Stimulated activated CD4-positive, alpha-beta T cell treated with anti-CD3 and anti-CD28 coated beads, Interleukin-4, amount 100 ng/mL, for 24 hours (primary cell): ENCODE data around the gene SHC3.

Source experiments
- DNase-seq: peaks from one replicate; pipeline ENCODE4 v3.0.0-alpha.2; 2020

SHC3 gene

DNA sequence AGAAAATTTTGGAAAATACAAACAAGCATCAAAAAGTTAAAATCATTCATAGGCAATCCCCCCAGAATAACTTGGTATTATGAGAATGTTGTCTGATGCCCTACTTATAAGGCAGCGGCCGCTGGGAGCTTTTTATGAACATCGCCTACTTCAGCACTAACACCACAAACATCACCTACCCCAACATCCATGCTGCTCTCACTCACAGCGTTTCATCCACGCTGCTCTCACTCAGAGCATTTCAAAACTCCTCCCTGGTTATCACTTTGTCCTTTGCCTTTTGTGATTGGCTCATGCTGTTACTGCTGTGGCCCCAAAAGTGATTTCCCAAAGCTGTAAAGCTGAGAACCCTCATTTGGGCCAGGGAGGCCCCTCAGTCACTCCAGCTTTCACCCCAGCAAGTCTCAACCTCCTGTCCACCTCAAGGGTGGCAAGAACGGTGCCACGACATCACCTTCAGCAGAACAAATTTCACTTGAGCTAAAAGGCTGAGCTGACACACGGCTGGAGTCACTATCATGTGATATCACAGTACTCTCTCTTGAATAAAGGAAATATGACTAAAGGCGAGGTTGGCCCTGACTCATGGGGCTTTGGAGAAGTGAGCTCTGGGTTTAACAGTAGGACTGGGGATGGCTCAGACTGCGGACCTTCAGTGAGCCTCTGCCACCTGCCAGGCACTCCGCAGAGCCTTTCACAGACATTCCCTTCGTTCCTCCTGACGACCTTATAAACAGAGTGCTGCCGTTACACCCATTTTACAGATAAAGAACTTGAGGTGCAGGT lies 25.2 kb downstream of the SHC3 start:
- peak; percentile 39 for DNase-seq

DNA sequence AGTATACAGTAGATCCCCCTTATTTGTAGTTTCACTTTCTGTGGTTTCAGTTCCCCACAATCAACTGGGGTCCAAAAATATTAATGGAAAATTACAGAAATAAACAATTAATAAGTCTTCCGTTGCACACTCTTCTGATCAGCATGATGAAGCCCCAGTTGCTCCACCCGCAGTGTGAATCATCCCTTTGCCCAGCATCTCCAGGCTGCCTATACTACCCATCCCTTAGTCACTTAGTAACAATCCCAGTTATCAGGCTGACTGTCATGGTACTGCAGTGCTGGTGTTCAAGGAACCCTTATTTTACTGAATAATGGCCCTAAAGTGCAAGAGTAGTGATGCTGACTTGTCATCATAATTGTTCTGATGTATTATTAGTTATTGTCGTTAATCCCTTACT lies 28.9 kb downstream of the SHC3 start:
- no peak for DNase-seq

DNA sequence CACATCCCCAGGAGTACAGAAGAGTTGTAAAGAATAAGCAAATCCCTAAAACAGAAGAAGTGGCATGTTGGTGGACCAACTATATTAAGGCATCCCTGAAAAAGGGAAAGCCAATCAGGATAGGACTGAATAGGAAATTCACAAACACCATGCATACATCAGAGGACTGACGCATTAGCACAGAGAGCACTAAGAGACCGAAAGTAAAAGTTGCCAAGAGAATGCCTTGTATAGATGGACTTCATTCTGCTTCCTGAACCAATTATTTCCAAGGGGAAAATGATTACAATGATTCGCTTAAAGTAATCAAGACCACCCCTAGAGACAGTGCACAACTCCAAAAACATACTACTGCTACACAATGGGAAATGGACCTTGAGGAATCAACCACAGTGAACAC lies 33.5 kb downstream of the SHC3 start:
- DNase-seq: no peak

GRCh38 chr9:89144238-89144637 lies 34.4 kb downstream of the SHC3 start:
- DNase-seq: no peak

- no peak for DNase-seq
Observed at GRCh38 chr9:89143266-89143665, 35.4 kb downstream of the SHC3 start.

GRCh38 chr9:89139455-89139854 lies 39.2 kb downstream of the SHC3 start:
- no peak for DNase-seq

DNA sequence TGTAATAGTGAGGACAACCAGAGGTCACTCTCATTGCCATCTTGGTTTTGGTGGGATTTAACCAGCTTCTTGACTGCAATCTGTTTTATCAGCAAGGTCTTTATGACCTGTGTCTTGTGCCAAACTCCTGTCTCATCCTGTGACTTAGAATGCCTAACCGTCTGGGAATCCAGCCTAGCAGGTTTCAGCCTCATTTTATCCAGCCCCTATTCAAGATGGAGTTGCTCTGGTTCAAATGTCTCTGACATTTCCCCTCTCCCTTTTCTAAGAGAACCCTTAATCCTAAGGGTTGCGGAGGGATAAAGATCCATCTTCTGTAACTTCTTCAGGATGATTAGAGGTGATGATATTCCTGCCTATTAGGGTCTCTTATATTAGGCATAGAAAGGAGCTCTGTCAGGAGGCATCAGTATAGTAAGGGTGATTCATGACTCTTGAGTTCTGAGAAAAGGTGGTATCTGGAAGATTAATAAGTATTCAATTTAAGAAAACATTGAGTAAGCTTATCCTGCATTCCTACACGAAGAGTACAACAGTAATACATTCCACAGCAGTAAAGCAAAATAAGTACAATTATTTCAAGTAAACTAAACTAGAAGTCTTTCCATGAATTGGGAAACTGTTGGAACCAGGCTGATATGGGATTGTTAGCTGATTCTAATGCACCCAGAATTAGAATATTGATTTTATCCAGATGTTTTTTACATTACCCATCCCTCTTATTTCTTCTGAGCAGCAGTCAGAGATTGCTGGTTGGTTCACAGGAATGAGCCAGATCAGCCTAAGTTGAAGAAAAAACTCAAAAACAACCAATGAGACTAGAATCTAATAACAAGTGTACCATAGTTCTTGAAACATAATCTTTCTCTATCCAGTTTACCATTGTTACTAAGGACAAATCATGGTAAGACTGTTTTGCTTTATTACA lies 39.9 kb downstream of the SHC3 start:
- DNase-seq: no peak

- DNase-seq: peak; percentile 15
Observed at GRCh38 chr9:89137542-89138462, 40.8 kb downstream of the SHC3 start.

DNA sequence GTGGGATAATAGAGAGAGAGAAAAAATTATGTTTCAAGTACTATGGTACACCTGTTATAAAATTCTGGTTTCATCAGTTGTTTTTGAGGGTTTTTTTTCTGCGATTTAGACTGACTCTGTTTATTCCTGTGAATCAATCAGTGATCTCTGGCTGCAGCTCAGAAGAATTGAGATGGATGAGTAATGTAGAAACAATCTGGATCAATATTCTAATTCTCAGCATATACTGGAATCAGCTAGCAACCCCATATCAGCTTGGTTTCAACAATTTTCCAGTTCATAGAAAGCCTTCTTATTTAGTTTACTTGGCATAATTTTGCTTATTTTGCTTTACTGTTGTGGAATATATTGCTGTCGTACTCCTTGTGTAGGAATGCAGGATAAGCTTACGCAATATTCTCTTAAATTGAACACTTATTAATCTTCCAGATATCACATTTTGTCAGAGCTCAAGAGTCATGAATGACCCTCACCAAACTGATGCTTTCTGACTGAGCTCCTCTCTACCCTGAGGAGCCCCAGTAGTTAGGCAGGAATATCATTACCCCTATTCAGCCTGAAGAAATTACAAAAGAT lies 42.9 kb downstream of the SHC3 start:
- no peak for DNase-seq

GRCh38 chr9:89134709-89135108 lies 43.9 kb downstream of the SHC3 start:
- DNase-seq: no peak

- no peak for DNase-seq
Observed at GRCh38 chr9:89122949-89123348, 55.7 kb downstream of the SHC3 start.

DNA sequence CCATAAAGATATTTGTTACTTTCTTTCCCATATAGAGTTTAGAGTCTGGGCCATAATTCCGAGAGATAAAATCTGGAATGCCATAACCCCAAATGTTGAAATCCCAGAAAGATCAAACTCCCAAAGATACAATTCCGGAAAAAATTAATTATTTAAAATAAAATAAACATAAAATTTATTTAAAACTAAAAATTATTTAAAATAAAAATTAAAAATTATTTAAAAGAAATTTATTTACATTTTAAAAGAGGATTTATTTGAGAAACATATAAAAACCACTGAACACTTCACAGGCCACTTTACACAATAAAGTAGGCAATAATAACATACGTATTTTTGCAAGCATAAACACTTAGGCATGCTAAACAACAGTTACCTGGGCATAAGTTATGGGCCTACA lies 57.9 kb downstream of the SHC3 start:
- no peak for DNase-seq

DNA sequence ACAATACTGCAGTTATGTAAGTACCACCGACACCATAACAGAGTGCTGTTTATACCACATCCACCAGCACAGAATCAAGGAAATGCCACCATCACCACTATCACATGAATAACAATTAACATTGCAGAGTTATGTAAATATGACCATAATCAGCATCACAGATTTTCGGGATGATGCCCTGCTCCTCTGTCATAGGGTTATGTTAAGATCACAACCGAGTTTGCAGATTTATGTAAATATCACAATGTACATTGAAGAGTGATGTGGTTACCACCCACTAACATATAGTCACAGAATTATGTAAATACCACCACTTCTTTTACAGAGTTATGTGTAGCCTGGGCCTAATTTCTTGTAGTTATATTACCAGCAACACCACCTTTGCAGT lies 61.8 kb downstream of the SHC3 start:
- no peak for DNase-seq

DNA sequence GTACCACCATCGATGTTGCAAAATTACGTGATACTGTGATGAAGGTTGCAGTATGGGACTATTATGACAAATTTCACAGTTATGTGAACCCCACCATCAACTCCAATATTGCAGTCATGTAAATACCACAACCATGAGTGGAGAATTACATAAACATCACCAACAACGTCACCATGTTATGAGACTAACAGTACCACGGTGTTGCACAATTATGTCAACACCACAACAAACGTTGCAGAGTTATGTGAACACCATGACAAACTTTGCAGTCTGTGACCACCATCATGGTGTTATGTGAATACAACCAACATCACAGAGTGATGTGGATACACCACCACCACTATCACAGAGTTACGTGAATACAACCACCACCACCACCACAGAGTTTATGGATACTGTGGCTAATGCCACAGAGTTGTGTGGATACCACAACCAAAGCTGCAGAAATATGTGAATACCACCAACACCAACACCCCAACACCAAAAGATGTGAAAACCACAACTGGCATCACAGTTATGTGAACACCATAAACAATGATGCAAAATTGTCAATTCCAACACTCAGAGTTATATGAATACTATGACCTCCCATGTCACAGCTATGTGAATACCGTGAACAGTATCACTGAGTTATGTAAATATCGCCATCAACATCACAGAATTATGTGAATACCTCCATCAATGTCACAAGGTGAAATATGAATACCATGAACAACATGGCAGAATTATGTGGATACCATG lies 62.4 kb downstream of the SHC3 start:
- DNase-seq: no peak

- no peak for DNase-seq
Observed at GRCh38 chr9:89115426-89115825, 63.2 kb downstream of the SHC3 start.

DNA sequence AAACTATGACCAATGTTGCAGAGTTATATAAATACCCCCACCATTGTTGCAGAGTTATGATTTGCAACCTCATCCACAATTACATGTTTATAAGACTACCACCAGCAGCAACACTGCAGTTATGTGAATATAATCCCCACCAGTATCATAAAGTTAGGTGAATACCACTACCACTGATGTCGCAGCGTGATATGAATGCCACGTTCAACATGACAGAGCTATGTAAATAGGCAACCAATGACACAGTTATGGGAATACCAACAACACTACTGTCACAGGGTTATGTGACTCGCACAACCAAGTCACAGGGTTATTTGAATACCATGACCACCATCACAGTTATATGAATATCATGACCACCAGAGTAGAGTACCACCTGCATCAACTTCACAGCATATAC lies 63.9 kb downstream of the SHC3 start:
- no peak for DNase-seq

DNA sequence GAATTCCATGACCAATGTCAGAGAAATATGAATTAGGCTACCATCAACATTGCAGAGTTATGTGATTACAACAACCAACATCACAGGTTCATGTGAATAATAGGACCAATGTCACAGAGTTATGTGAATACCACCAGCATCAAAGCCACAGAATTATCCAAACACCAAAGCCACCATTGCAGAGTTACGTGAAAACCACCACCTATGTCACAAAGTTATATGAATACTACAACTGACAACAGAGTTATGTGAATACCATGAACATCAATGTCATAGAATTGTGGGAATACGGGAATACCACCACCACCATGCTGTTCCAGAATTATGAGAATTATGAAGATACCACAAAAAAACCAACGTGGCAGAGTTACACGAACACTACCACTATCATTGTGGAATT lies 64.8 kb downstream of the SHC3 start:
- no peak for DNase-seq

DNA sequence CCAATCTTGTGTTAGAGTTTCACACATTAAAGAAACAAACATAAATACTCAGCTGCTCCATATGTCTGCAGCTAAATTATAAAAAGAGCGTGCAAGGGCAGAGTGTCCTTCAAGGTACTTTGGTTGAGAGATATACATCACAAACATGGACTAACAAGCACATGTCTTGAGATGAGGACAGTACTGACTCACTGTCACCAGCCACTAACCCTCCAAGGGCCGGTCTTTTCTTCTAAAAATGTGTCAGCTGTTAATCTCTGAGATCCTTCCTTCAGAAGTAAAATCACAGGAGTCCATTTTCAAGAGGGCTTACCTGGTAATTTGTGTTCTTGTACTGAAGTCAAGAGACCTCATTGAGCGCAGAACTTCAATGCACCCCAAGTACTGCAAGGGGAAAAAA lies 66.4 kb downstream of the SHC3 start:
- no peak for DNase-seq

DNA sequence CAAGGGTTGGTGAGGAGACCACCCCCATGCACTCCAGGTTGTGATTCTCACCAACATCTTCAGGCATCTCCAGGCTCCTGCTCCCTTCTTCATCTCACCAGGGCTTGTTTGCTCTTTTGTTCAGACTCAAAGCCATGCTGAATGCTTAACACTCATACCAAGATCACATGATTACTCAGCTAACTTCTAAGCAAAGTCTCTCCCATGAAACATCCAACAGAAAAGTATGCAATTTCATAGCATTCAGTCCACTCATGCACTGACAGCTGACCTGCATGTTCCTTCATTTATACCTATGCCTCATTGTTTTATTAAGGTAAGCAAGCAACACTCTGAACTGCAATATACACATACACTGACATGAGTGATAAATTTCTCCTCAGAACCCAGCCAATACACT lies 69.0 kb downstream of the SHC3 start:
- no peak for DNase-seq

DNA sequence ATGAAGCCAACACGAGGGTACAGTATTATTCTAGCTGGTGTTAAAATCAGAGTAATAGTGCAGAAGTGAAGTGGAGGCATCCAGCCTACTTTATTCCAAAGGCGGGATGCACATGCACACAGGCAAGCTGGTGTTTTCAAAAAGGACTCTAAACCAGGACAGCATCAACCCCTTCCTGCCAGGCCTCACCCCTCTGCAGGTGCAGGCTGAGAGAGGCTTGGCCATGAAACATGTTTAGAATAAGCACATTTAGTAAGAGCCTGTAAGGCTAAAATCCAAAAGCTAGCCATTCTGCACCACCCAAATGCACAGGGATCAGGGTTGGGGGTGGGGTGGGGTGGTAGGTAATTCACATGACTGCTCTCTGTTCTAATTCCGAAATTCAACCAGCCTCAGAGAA lies 71.2 kb downstream of the SHC3 start:
- no peak for DNase-seq

GRCh38 chr9:89106224-89106851 lies 72.3 kb downstream of the SHC3 start:
- DNase-seq: no peak

GRCh38 chr9:89104821-89105220 lies 73.8 kb downstream of the SHC3 start:
- DNase-seq: no peak
